Muscle layer of colon (tissue), 2 donors: ENCODE data around the gene RGS5.
"Not testable (repeated sequence)": the region's sequence is repeated elsewhere in the genome, so short reads cannot be mapped to it uniquely, and the experiment has no call there.

Source experiments
- H3K27ac ChIP-seq: one replicate; pipeline ENCODE4 v1.7.0; 2013; ENCODE audit warnings: low read depth, mild to moderate bottlenecking, low read length, moderate library complexity
- H3K27me3 ChIP-seq, 2 donors: one replicate each; pipeline ENCODE4 v1.7.0; 2013; ENCODE audit warnings: low read length in 2 of 2, mild to moderate bottlenecking in 2 of 2; ENCODE audit not compliant: insufficient read depth in 2 of 2, control insufficient read depth in 1 of 2
- H3K36me3 ChIP-seq: one replicate; pipeline ENCODE4 v1.7.0; 2013; ENCODE audit warnings: mild to moderate bottlenecking, low read length; ENCODE audit not compliant: insufficient read depth
- H3K4me1 ChIP-seq: one replicate; pipeline ENCODE4 v1.7.0; 2013; ENCODE audit warnings: mild to moderate bottlenecking, low read length; ENCODE audit not compliant: insufficient read depth
- H3K4me3 ChIP-seq, 2 donors: one replicate each; pipeline ENCODE4 v1.7.0; 2013; ENCODE audit warnings: low read length in 2 of 2, low read depth in 1 of 2, mild to moderate bottlenecking in 1 of 2, moderate library complexity in 1 of 2
- H3K9ac ChIP-seq: one replicate; pipeline ENCODE4 v1.7.0; 2013; ENCODE audit warnings: low read length
- H3K9me3 ChIP-seq: one replicate; pipeline ENCODE4 v1.7.0; 2013; ENCODE audit warnings: mild to moderate bottlenecking, low read length
- donor health status: abdominal sarcoma.
- donor health status: Adenocarcinoma of cecum.

Gene RGS5

GRCh38 chr1:163202833-163203451 is at the start of gene RGS5:
Gene RGS5 (minus strand): TSS chr1:163202916. CDS start chr1:163202835, 81 bp downstream.
- Histone ChIP-seq H3K36me3 (no peaks in the 10 kb centered on the region), H3K27me3 (no peaks in the 10 kb centered on the region), H3K4me3 (peak within 1 kb of the TSS; percentile 30 to 32), H3K4me1 (peaks cover 4% of the 10 kb centered on the region), H3K9ac (no peak within 1 kb of the TSS), H3K27ac (peak within 1 kb of the TSS; percentile 50), H3K9me3 (no peaks in the 10 kb centered on the region)

GRCh38 chr1:163250382-163250974 is 47.8 kb upstream of the RGS5 start:
- Histone ChIP-seq H3K27ac (no peak overlapping the region), H3K9ac (no peak overlapping the region), H3K4me1 (no peaks in the 10 kb centered on the region), H3K4me3 (no peak overlapping the region), H3K9me3 (no peaks in the 10 kb centered on the region), H3K27me3 (no peaks in the 10 kb centered on the region), H3K36me3 (no peaks in the 10 kb centered on the region)

- Histone ChIP-seq H3K27me3 (no peaks in the 10 kb centered on the region), H3K9ac (no peak overlapping the region), H3K27ac (no peak overlapping the region), H3K4me1 (peaks cover 8% of the 10 kb centered on the region), H3K9me3 (no peaks in the 10 kb centered on the region), H3K36me3 (no peaks in the 10 kb centered on the region), H3K4me3 (no peak overlapping the region)
Measured at GRCh38 chr1:163248064-163248463, 45.3 kb upstream of the RGS5 start.

GRCh38 chr1:163244648-163245047 is 41.9 kb upstream of the RGS5 start:
- not testable (repeated sequence) for H3K4me1 ChIP-seq, H3K4me3 ChIP-seq, H3K27me3 ChIP-seq, H3K9ac ChIP-seq, H3K36me3 ChIP-seq, H3K9me3 ChIP-seq, H3K27ac ChIP-seq

- Histone ChIP-seq H3K4me1 (peaks cover 8% of the 10 kb centered on the region), H3K9ac (no peak overlapping the region), H3K36me3 (no peaks in the 10 kb centered on the region), H3K4me3 (no peak overlapping the region), H3K9me3 (no peaks in the 10 kb centered on the region), H3K27me3 (no peaks in the 10 kb centered on the region), H3K27ac (no peak overlapping the region)
Measured at GRCh38 chr1:163241746-163242145, 39.0 kb upstream of the RGS5 start.

GRCh38 chr1:163240705-163241104 is 38.0 kb upstream of the RGS5 start:
- Histone ChIP-seq H3K27me3 (no peaks in the 10 kb centered on the region), H3K9me3 (no peaks in the 10 kb centered on the region), H3K27ac (no peak overlapping the region), H3K4me3 (no peak overlapping the region), H3K4me1 (peaks cover 8% of the 10 kb centered on the region), H3K9ac (no peak overlapping the region), H3K36me3 (no peaks in the 10 kb centered on the region)

GRCh38 chr1:163233643-163234042 is 30.9 kb upstream of the RGS5 start:
- H3K4me1 ChIP-seq = peaks cover 13% of the 10 kb centered on the region
- not testable (repeated sequence) for H3K36me3 ChIP-seq, H3K27ac ChIP-seq, H3K4me3 ChIP-seq, H3K9me3 ChIP-seq, H3K9ac ChIP-seq, H3K27me3 ChIP-seq

- no peaks in the 10 kb centered on the region for H3K9me3 ChIP-seq
- H3K36me3 ChIP-seq = no peaks in the 10 kb centered on the region
- H3K27ac ChIP-seq = peak overlapping the region; percentile 37
- no peak overlapping the region for H3K9ac ChIP-seq
- no peaks in the 10 kb centered on the region for H3K27me3 ChIP-seq
- H3K4me3 ChIP-seq = no peak overlapping the region
- H3K4me1 ChIP-seq = peaks cover 13% of the 10 kb centered on the region
Measured at GRCh38 chr1:163231385-163231784, 28.7 kb upstream of the RGS5 start.

- H3K9me3 ChIP-seq = no peaks in the 10 kb centered on the region
- H3K4me1 ChIP-seq = peaks cover 13% of the 10 kb centered on the region
- no peaks in the 10 kb centered on the region for H3K27me3 ChIP-seq
- H3K27ac ChIP-seq = peak overlapping the region; percentile 37
- H3K4me3 ChIP-seq = no peak overlapping the region
- H3K36me3 ChIP-seq = no peaks in the 10 kb centered on the region
- no peak overlapping the region for H3K9ac ChIP-seq
Measured at GRCh38 chr1:163230827-163231226, 28.1 kb upstream of the RGS5 start.

- H3K9ac ChIP-seq, H3K36me3 ChIP-seq, H3K27ac ChIP-seq, H3K9me3 ChIP-seq, H3K4me3 ChIP-seq, H3K27me3 ChIP-seq: not testable (repeated sequence)
- H3K4me1 ChIP-seq = peaks cover 13% of the 10 kb centered on the region
Measured at GRCh38 chr1:163228271-163228670, 25.6 kb upstream of the RGS5 start.

- Histone ChIP-seq H3K9me3 (no peaks in the 10 kb centered on the region), H3K27me3 (no peaks in the 10 kb centered on the region), H3K4me3 (no peak overlapping the region), H3K4me1 (peaks cover 13% of the 10 kb centered on the region), H3K36me3 (no peaks in the 10 kb centered on the region), H3K27ac (no peak overlapping the region), H3K9ac (no peak overlapping the region)
Measured at GRCh38 chr1:163227126-163227525, 24.4 kb upstream of the RGS5 start.

GRCh38 chr1:163213626-163214025 is 10.9 kb upstream of the RGS5 start:
- no peak overlapping the region for H3K27ac ChIP-seq
- no peaks in the 10 kb centered on the region for H3K27me3 ChIP-seq
- no peak overlapping the region for H3K4me3 ChIP-seq
- H3K9ac ChIP-seq = no peak overlapping the region
- no peaks in the 10 kb centered on the region for H3K36me3 ChIP-seq
- no peaks in the 10 kb centered on the region for H3K4me1 ChIP-seq
- no peaks in the 10 kb centered on the region for H3K9me3 ChIP-seq
